K562 (cell line): ENCODE measurements around the gene SH3BP5. TPM values are rescaled to one million over a fixed set of nuclear protein-coding genes. Genes with fewer than 3 reads are reported as not detected.

Experiments used
- ATF7 ChIP-seq: fragments of 450-650 bp; IDR thresholded peaks from 2 replicates; pipeline ENCODE4 v1.7.1; 2014; ENCODE audit warnings: mild to moderate bottlenecking, moderate library complexity
- BMI1 ChIP-seq: fragments of 150-350 bp; IDR thresholded peaks from 2 replicates; pipeline ENCODE4 v1.6.1; 2014; ENCODE audit warnings: low read length
- GATAD2B ChIP-seq: fragments of 450-650 bp; IDR thresholded peaks from 2 replicates; pipeline ENCODE4 v1.6.1; 2017; ENCODE audit warnings: mild to moderate bottlenecking, borderline replicate concordance
- KDM4B ChIP-seq, 2 experiments: fragments of 450-650 bp in 1 of 2; sonication (generic) in 1 of 2; IDR thresholded peaks; 2 replicates each; pipeline ENCODE4 v1.6.1; 2016 to 2017; ENCODE audit warnings: borderline replicate concordance in 2 of 2, antibody characterized with exemption in 1 of 2, low read depth in 1 of 2, mild to moderate bottlenecking in 1 of 2
- MTA2 ChIP-seq: fragments of 450-650 bp; IDR thresholded peaks from 2 replicates; pipeline ENCODE4 v1.6.1; 2016; ENCODE audit warnings: low read depth
- NCOA1 ChIP-seq: fragments of 450-650 bp; IDR thresholded peaks from 2 replicates; pipeline ENCODE4 v1.6.1; 2016; ENCODE audit warnings: low read depth
- NCOR1 ChIP-seq: fragments of 450-650 bp; IDR thresholded peaks from 2 replicates; pipeline ENCODE4 v1.6.1; 2016; ENCODE audit warnings: mild to moderate bottlenecking, moderate library complexity
- NFRKB ChIP-seq: fragments of 450-650 bp; IDR thresholded peaks from 2 replicates; pipeline ENCODE4 v1.6.1; 2016; ENCODE audit warnings: low read depth
- RBFOX2 ChIP-seq: fragments of 200-400 bp; formaldehyde crosslinking; IDR thresholded peaks from 2 replicates; pipeline ENCODE4 v1.6.1; 2017; ENCODE audit warnings: low read depth, mild to moderate bottlenecking, low read length, moderate library complexity
- RBM17 ChIP-seq: fragments of 200-400 bp; formaldehyde crosslinking; IDR thresholded peaks from 2 replicates; pipeline ENCODE4 v1.6.1; 2017; ENCODE audit warnings: low read depth, mild to moderate bottlenecking, low read length, borderline replicate concordance
- RCOR1 ChIP-seq, 2 experiments: IDR thresholded peaks; 2 replicates each; pipeline ENCODE4 v1.6.1; 2012; ENCODE audit warnings: low read depth in 2 of 2, low read length in 2 of 2, borderline replicate concordance in 1 of 2, improper control_type of control experiment in 1 of 2
- SMAD2 ChIP-seq: fragments of 150-350 bp; IDR thresholded peaks from 2 replicates; pipeline ENCODE4 v1.6.1; 2014; ENCODE audit warnings: low read depth, mild to moderate bottlenecking, low read length
- ZBTB8A ChIP-seq: fragments of 450-650 bp; IDR thresholded peaks from 2 replicates; pipeline ENCODE4 v1.6.1; 2018; ENCODE audit warnings: mild to moderate bottlenecking, moderate library complexity; ENCODE audit not compliant: partially characterized antibody
- ZEB2 ChIP-seq: fragments of 450-650 bp; IDR thresholded peaks from 2 replicates; pipeline ENCODE4 v1.6.1; 2016
- ZFX ChIP-seq: sonication (generic); formaldehyde crosslinking; IDR thresholded peaks from 2 replicates; pipeline ENCODE4 v1.8.0; 2022; ENCODE audit warnings: mild to moderate bottlenecking, missing genetic modification reagents, moderate library complexity
- ZMIZ1 ChIP-seq, 2 experiments: fragments of 150-350 bp in 1 of 2; IDR thresholded peaks; 2 replicates each; pipeline ENCODE4 v1.6.1; 2012 to 2016; ENCODE audit warnings: low read depth in 2 of 2, low read length in 2 of 2, mild to moderate bottlenecking in 1 of 2, moderate library complexity in 1 of 2
- ZNF589 ChIP-seq: fragments of 200-800 bp; sonication (Bioruptor generic); IDR thresholded peaks from 2 replicates; pipeline ENCODE4 v1.6.1; 2016; ENCODE audit warnings: low read depth, missing genetic modification characterization, missing compliant biosample characterization
- polyA plus RNA-seq, 8 experiments: library from polyadenylated mRNA; depleted of rRNA in 4 of 8; stranded (reverse) in 5 of 8; unstranded in 3 of 8; fragments of >200 nt; fragmentation: Nextera tagmentation in 2 of 8; fragmentation: Illumina TruSeq in 1 of 8; extraction: Ambion mirVana in 2 of 8; extraction: Trizol in 1 of 8; gene quantifications; 2 replicates each; pipeline versions ENCODE4 v1.2.1 to v1.2.3, GENCODE V29; 2011 to 2014; ENCODE audit warnings: inconsistent platforms in 1 of 8, missing spikeins in 1 of 8
- total RNA-seq, 7 experiments: library from RNA; depleted of rRNA in 6 of 7; stranded (reverse); fragments of >200 nt in 6 of 7; fragmentation: Illumina TruSeq in 2 of 7; extraction: Trizol in 2 of 7; gene quantifications; 2 replicates each; pipeline versions ENCODE4 v1.2.1 to v1.2.3, GENCODE V29; 2011 to 2021; ENCODE audit warnings: low replicate concordance in 1 of 7
- TF ChIP-seq, protein P1 (sequence below): fragments of 250-450 bp; sonication (Bioruptor Pico); IDR thresholded peaks from 2 replicates; pipeline ENCODE4 v1.5.0; 2021; ENCODE audit warnings: mild to moderate bottlenecking, moderate library complexity
- TF ChIP-seq, protein P2 (sequence below): fragments of 250-450 bp; sonication (Bioruptor Pico); IDR thresholded peaks from 2 replicates; pipeline ENCODE4 v1.6.1; 2021; ENCODE audit warnings: mild to moderate bottlenecking
- TF ChIP-seq, protein P3 (sequence below): fragments of 450-650 bp; formaldehyde crosslinking; IDR thresholded peaks from 2 replicates; pipeline ENCODE4 v1.4.0; 2022; ENCODE audit warnings: mild to moderate bottlenecking, moderate library complexity
- TF ChIP-seq, protein P4 (sequence below): fragments of 250-450 bp; sonication (Bioruptor Pico); IDR thresholded peaks from 2 replicates; pipeline ENCODE4 v1.8.0; 2021; ENCODE audit warnings: borderline replicate concordance, mild to moderate bottlenecking, moderate library complexity; ENCODE audit not compliant: poor library complexity, severe bottlenecking

The SH3BP5 gene
- total and polyA plus RNA-seq, 9 of the 15 experiments (the other 6 are each of a cell fraction or from before 2014, with no cell fraction given), result 2.9 to 29.0 (median 14.9) TPM

DNA sequence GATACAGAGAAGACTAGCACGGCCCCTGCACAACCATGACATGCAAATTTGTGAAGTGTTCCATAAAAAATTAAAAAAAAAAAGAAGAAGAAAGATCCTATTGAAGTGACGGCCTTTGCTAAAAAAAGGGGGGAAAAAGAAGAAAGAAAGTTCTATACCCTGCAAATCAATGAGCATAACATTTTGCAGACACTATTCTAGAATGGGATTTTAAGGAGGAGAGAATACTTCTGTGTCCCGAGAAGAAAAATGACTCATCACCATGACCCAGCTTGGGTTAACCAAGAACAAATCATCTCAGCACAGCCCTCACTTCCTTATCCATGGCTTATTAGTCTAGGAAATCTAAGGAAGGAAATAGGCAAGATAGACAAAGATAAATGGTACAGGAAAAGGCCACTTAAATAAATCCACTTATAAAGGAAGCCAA is 7.4 kb upstream of the SH3BP5 start (continued):
- TF ChIP-seq, protein P1, sequence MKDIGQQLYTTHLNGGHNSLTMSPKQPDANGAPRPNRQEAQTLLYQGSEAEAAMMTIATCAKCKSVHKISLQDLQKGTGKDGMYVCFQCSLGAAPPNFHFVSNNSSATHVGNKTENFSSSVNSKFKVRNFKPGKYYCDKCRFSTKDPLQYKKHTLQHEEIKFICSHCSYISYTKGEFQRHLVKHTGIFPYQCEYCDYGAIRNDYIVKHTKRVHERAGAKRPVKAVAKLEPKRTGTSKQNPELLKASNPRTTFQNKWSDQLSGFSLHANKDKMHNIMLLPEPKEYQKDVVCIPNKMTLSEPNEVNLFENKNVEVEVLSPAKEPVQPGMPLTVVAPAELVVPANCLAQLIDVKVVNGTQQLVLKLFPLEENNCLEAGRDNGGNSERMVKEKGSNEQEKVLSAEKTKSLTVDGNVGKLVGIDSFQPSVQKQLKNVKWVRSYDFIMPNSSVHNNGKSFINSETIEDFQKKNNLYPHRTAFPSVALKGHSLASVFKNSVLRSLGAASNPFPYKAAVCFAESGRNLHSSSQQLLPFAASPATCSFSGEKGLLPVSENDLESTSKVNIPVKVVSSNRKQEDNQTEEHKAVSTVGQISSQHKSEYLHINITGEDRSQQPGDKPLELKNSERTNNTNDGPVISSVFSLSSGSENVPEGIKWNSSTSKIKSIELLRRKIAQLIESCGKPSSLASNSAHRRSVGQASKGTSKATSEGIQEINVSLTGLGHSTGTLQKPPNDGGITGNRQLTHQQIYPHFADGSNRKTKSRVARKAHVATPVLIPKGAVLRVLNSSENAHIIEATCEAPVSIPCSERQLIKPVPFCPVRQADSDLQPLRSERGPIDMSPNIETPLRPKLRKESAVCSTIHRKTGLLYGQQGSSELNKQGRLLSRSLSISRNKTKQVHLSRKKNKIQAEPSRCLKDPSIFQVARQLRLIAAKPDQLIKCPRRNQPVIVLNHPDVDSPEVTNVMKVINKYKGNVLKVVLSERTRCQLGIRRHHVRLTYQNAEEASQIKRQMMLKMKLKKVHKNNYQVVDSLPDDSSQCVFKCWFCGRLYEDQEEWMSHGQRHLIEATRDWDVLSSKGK (CRISPR knock-in tag), result no peak
- TF ChIP-seq ZEB2, result no peak
- peak; percentile 41; the same call in 1 of the 2 replicates for TF ChIP-seq NCOA1
- TF ChIP-seq NCOR1, result 0 out of 2 replicates have a peak, but pooled peaks have one; percentile 13
- TF ChIP-seq KDM4B (IDR thresholded peaks at IDR 0.05; ENCODE audit: borderline replicate concordance in 2 of 2, low read depth in 1 of 2), result no peak
- TF ChIP-seq ZNF589 (CRISPR knock-in tag), result no peak
- TF ChIP-seq, protein P2, sequence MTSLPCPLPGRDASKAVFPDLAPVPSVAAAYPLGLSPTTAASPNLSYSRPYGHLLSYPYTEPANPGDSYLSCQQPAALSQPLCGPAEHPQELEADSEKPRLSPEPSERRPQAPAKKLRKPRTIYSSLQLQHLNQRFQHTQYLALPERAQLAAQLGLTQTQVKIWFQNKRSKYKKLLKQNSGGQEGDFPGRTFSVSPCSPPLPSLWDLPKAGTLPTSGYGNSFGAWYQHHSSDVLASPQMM (CRISPR knock-in tag), result no peak
- TF ChIP-seq RCOR1 (IDR thresholded peaks at IDR 0.05; ENCODE audit: borderline replicate concordance in 1 of 2, low read depth in 2 of 2, low read length in 2 of 2), result peak in 1 of 2 experiments; percentile 68; a peak in 1 of 4 replicates
- TF ChIP-seq, protein P3, sequence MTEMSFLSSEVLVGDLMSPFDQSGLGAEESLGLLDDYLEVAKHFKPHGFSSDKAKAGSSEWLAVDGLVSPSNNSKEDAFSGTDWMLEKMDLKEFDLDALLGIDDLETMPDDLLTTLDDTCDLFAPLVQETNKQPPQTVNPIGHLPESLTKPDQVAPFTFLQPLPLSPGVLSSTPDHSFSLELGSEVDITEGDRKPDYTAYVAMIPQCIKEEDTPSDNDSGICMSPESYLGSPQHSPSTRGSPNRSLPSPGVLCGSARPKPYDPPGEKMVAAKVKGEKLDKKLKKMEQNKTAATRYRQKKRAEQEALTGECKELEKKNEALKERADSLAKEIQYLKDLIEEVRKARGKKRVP (CRISPR knock-in tag), result no peak
- peak; percentile 43; the same call in 1 of the 2 replicates for TF ChIP-seq ATF7
- no peak for TF ChIP-seq NFRKB
- peak; percentile 72 for TF ChIP-seq GATAD2B
- TF ChIP-seq SMAD2, result no peak
- TF ChIP-seq ZBTB8A, result no peak
- TF ChIP-seq BMI1, result no peak
- 0 out of 2 replicates have a peak, but pooled peaks have one; percentile 41 for TF ChIP-seq MTA2
- no peak for TF ChIP-seq ZMIZ1 (IDR thresholded peaks at IDR 0.05; ENCODE audit: low read depth in 2 of 2, low read length in 2 of 2)
- TF ChIP-seq, protein P4, sequence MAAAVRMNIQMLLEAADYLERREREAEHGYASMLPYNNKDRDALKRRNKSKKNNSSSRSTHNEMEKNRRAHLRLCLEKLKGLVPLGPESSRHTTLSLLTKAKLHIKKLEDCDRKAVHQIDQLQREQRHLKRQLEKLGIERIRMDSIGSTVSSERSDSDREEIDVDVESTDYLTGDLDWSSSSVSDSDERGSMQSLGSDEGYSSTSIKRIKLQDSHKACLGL (CRISPR knock-in tag), result no peak
- no peak for TF ChIP-seq ZFX (CRISPR knock-in tag)
- no peak for TF ChIP-seq RBFOX2
- no peak for TF ChIP-seq RBM17
